GM21423 (cell line): ENCODE measurements around the gene FRMD4A.

Source experiments
- ATAC-seq: cut with Tn5 transposase; IDR thresholded peaks from one replicate; pipeline ENCODE4 v1.9.1; 2021; ENCODE audit warnings: mild to moderate bottlenecking, moderate library complexity; ENCODE audit not compliant: unreplicated experiment

FRMD4A gene

DNA sequence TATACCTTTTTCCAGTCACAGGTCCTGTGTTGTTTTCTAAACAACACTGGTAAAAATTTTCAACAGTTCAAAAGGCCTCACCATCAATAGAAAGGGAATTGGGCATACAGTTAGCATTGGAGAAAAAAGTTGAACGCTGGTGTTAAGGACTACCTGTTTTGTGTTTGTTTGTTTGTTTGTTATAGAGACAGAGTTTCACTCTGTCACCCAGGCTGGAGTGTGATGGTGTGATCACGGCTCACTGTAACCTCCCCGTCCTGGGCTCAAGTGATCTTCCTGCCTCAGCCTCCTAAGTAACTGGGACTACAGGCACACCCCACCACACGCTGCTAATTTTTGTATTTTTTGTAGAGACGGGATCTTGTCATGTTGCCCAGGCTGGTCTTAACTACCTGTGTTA, 437.9 kb downstream of the FRMD4A start:
- no peak for ATAC-seq

GRCh38 chr10:13892001-13892491, 438.7 kb downstream of the FRMD4A start:
- ATAC-seq, result no peak

DNA sequence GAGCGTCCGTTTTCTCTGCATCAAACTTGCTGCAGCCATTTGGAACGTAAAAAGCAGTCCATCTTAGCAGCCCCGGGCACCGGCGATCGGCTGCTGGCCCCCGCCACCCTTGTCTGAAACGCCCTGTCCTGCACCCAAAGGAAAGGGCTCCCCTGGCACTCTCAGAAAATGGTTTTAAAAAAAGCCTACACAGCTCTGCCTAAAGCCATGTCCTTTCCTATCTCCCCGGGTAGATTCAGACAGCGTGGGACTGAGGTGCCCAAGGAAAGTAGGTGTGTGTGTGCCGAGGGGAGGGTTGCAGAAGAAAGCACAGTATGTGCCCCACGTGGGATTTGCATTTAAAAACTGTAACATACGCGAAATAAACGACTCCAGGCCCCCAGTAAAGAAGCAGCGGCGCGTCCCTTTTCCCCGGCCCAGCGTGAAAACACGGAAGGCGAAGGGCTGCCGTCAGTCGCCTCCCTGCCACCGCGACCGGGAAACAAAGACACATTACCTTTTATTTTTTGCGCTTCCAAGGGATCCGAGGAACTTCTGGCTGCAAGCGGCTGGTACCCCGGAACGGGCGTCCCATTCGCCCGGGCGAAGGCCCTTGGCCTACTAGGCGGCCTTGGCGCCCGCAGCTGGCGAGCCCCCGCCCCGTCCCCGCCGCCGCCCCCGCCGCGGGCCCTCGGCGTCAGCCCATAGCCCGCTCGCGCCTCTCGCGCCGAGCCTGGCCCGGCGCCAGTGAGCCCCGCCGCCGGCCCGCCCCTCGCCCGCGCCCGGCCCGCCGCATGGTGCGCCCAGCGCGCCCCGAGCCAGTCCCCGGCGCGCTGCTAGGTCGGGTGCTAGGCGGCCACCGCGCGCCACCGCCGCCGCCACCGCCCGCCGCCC, 439.4 kb downstream of the FRMD4A start:
- no peak for ATAC-seq

DNA sequence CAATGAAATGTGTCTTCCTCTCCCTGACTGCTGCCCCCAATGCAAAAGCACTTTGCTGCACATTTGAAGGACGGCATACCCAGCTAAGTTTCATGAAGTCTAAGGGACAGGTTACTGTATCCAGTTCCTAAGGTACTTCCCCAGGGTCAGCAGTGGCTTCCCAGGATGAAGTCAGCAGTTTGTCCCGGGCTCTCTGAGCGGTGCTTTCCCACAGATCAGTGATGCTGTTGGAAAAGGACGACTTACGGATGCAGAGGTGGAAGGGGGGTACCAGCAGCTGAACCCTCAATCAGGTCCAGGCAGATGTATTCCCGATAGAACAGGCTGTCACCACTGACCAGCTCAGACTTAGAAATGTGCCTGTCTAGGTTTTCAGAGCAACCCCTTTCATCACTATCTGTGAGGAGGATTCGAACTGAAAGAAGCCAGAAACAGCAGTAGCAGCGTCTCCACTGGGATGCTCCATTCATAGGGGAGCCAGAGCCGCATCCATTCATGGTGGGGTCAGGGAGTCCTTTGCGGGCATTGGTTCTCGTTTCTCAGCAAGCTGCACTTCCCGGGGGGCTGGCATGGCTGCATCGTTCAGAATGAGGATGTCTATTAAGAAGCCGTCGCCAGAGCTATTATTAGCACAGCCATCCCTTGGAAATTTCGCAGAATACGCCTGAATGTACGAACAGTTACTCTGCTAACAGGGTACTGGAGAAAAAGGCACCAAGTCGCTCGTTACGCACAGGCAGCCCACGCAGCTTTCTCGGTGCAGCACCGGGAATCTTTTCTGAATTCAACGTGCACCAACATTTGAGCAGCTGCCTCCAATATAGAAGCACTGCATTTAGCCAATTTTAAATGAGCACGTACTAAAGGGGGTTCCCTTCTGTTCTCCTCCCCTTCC, 440.2 kb downstream of the FRMD4A start:
- no peak for ATAC-seq

- ATAC-seq, result no peak
These were observed 443.0 kb downstream of the FRMD4A start for GRCh38 chr10:13887761-13888160.

- no peak for ATAC-seq
These were observed 445.3 kb downstream of the FRMD4A start for GRCh38 chr10:13885238-13885990.

DNA sequence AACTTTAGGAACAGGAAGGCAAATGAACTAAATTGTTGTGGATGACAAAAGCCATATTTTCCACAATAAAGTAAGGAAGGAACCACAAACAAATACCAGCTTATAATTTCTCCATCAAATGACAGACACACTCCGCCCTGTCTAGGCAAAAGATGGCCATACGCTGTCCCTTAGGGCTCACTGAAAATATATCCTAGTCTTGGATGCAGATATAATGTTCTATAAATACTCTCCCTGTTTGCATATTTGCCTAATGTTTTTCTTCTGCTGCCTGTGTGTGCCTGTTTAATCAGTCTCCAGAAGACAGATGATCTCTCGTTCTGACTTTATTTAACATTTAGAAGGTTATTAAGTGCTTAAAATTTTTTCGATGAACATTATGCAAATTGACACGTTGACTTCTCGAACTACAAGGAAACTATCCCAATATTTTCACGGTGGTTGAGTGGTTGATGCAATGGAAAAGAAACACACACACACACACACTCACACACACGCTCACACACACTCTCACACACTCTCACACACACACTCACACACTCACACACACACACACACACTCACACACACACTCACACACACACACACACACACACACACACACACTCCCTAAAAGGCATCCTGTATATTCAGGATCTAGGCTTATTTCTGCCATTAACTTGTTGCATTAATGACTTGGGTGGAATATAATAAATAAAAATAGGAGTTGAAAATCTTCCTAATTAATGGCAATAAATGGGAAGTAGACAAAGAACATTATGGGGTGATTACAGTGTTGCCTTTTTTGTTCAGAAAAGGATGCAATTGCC, 446.9 kb downstream of the FRMD4A start:
- no peak for ATAC-seq

DNA sequence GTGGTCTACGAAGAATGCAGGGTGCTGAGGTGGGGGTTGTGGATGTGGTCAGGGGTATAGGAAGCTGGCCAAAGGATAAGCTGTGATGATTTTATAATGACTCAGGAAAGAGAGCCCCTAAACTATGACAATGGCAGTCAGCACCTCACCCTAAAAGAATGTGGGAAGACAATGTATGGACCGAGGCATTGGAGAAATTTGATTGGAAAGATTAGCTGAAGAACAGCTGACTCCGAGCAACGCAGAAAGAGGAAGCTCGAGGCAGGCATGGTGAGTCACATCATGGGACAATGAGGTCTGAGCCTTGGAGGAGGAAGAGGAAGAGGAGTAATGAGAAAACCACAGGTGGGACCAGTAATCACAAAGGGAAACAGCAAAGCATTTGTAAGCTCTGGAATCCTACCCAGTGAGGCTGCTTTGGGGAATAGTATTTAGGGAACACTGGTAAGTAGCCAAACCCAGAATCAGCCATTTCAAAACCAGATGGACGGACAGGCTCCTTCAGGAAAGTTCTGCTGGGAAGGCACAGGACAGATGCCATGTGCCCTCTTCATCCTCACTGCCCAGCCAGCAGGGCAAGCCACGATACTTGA, 448.5 kb downstream of the FRMD4A start:
- ATAC-seq, result no peak

DNA sequence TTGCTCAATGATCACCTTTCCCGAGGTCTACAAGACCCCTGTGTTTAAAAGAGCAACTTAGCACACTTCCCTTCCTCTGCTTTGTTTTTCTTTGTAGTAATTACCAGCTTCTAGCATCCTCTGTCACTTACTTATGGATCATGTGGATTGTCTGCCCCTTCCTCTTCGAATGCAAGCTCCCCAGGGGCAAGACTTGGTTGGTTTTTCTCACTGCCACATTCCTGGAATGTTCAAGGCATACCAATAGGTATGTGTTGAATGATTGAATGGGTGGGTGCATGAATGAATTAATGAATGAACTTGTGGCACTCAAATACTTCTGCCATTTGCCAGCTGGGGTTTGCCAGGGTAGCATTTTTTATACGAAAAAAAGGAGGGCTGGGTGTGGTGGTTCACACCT, 450.0 kb downstream of the FRMD4A start:
- ATAC-seq, result no peak

DNA sequence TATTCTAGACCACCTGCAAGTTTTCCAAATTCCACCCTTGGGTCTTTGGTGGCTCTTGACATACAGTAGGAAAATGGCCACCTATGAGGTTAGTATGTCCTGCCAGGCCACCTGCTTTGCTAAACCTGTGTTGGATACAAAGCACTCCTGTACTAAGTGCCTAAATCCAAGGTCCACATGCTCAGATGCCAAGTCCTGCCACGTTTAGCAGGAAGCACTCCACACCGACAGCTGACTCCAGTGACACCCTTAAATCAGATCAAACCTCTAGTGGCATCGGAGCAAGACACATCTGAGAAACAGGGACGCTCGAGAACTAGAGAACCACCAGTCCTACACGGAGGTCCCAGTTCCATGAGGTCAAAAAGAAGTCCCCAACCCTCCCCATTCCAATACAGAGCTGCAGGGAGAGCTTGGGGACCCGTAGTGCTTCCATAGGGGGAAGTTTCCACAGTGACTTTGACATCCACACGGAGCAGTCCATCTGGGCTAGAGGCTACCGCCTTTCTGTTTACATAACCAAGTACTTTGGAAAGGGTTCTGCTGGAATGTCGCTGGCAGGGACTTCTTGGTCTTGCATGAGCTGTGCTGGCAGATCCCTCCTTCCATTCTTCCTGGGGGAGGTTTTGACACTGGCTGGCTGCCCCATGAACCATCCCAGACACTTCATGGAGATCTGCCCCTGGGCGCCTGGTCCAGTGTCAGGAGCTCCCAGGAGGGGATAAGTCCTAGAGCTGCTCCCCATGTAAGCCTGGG, 453.4 kb downstream of the FRMD4A start:
- no peak for ATAC-seq

DNA sequence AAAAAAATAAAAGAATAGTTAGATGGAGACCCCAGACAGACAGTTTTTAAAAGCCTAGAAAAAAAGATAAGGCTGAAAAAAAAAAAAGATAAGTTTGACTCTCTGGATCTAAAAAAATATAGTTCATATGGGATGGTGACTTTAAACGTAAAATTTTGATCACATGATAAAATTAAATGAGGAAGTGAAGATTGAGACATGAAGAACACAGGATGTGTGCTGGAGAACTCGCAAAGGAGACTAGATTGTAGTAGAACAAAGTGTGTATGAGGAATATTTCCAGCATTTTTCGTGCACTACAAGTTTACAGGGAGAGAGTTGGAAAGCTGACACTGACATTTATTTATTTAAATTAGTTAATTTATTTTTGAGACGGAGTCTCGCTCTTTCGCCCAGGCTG, 457.5 kb downstream of the FRMD4A start:
- no peak for ATAC-seq

DNA sequence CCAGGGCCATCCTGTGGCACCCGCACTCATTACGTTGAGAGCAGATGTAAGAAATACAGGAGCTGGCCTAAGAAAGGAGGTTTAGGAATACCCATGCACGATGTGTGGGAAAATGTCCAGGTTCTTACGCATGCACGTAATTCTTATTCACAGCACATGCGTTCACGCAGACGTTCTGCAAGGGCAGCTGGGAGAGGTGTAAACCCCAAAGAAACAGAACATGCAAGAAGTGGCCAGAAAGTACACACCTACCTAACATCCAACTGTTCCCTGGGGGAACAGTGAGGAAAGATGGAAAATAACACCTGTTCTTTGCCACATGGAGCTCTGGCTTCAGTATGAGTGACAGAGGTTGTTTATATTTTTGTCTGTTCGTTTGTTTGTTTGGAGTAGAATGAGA, 458.3 kb downstream of the FRMD4A start:
- ATAC-seq, result no peak

- no peak for ATAC-seq
These were observed 458.9 kb downstream of the FRMD4A start for GRCh38 chr10:13871776-13872175.

DNA sequence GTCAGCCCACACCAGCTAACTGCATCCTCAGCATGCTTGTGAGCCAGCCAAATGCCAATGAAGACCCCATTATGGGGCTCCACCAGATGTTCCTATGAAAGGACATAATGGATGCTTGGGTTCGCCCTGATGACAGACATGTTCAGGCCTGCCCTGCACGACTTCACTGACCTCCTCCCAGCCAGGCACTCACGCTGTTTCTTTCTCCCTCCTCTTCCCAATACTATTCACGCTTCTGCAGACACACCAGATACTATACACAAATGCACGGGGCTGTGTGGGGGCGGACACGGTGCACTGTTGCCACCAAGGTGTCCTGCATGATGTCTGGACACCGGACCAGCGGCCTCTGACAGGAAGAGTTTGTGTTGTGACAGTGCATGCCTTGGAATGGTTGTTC, 459.7 kb downstream of the FRMD4A start:
- ATAC-seq, result no peak

DNA sequence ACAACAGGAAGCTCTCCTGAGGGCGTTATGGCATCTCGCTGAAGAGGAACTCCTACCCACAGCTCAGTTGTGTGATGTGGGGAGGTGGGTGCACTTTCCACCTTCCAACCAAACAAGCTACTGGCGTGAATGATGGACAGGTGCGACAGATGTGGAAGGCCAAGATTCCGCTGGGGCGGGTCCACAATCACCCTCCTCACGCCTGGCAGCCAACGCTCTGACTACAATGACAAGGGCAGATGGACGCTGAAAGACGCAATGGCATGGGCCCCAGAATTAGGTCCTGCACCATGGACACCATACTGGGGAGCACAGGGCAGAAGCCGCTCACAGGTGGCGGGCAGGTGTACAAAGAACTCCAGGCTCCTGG, 461.4 kb downstream of the FRMD4A start:
- ATAC-seq, result no peak

GRCh38 chr10:13868528-13869294, 462.0 kb downstream of the FRMD4A start:
- no peak for ATAC-seq

DNA sequence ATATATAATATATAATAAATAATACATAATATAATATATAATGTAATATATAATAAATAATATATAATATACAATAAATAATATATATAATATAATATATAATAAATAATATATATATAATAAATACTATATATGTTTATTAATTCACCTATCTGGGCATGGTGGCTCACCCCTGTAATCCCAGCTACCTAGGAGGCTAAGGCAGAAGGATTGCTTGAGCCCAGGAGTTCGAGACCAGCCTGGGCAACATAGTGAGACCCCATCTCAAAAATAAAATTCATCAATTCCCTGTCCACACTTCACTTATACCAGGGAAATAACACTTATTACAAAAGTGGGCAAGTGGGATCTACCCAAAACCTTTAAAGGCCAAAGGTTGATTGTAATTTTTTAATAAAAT, 462.9 kb downstream of the FRMD4A start:
- ATAC-seq, result no peak

- ATAC-seq, result no peak
These were observed 464.8 kb downstream of the FRMD4A start for GRCh38 chr10:13865758-13866491.
